Left kidney (tissue), 2 donors: Measurements from ENCODE around the gene TPD52L2. TPM values are rescaled to one million over a fixed set of nuclear protein-coding genes. Genes with fewer than 3 reads are reported as not detected.
"Not testable (repeated sequence)": the region's sequence is repeated elsewhere in the genome, so short reads cannot be mapped to it uniquely, and the experiment has no call there.

Experiments used
- DNase-seq: peaks from one replicate; pipeline ENCODE4 v3.0.0-alpha.2; 2013
- polyA plus RNA-seq: library from polyadenylated mRNA; unstranded; fragments of 120-200 nt; gene quantifications from one replicate; pipeline ENCODE4 v1.2.1, GENCODE V29; 2013; ENCODE audit not compliant: insufficient read length

Gene TPD52L2
- polyA plus RNA-seq, 1 donor = 84.6 TPM

DNA sequence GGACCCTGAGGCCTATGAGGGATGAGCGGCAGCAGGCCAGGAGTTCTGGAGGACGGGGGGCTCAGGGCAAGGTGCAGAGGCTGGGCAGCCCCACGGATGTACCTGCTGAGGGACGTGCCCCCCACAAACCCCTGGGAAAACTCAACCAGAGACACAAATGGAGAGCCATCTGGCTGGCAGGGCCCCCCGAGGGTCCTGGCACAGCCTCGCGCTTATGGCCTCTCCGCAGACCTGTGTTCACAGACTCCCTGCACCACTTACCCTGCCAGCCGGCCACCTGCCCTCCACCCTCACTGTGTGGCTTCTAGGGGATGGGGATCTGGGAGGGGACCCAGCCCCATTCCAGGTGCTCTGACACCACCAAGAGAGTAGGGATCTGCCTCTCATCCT is 30.6 kb upstream of the TPD52L2 start:
- no peak for DNase-seq

DNA sequence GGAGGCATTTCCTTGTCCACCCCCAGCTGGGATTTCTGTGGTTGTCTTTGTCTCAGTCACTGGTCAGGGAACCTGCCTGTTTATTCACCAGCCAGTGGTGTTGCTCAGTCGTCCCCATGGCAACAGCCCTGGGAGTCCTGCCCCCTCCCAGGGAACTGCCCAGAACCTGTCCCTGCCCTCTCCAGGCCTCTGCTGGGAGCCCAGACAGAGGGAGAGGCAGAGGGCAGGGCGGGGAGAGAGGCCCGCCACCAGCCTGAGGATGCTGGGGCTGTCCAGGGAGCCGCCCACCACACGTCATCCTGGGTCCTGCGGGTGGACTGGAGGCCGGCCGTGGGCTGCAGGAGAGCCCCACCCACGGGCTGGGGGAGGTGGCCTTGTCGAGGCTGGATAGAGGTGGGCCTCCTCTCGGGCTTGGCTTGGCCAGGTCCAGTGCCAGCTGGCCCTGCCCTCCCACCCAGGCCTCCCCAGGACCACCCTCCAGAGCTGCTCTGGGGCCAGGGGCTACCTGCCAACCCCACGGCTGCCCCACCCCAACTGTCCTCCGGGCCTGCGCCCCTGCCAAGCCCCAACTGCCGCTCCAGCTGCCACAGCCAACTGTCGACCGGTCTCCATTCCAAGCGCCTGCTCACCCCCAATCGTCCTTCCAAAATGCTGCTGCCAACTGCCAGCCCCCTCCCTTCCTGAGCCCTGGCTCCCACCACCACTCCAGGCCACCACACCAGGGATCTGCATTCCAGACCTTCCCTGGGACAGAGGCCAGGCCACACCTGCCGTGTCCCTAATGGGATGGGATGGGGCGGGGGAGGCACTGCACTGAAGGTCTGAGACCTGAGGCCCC is 29.8 kb upstream of the TPD52L2 start:
- peak; percentile 92 for DNase-seq

DNA sequence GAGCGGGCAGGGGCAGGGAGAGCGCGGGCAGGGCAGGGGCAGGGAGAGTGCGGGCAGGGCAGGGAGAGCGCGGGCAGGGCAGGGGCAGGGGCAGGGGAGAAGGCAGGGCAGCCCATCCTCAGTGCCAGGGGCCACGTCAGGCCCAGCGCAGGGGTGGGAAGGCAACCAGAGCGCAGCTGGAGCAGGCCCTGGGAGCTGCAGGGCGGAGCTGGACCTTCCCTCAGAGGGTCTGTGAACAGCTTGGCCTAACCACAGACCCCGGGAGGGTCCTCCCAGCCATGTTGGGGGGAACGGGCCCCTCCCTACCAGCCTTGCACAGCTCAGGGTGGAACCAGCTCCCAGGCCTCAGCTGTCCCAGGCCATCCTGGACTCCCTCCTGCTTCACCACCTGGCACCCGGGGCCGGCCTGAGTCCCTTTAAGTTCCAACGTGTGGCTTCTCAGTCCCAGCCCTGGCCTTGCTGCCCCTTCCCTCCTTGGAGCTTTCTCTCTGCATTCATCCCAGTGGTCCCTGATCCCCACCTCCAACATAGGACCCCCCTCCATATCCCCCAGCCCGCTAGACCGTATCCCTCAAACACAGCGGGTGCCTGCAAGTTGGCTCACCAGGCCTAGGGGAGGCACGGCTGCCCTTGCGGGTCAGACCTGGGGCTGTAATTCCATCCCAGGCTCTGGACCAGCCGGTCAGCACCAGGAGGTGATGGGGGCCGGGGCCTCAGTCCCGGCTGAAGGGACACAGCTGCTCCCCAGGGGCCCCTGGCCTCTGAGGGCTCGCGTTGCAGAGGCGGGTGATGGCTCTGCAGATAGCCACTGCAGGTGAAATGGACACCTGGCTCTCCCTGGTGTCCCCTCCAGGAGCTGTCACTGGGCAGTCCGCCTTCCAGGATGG is 28.4 kb upstream of the TPD52L2 start:
- no peak for DNase-seq

DNA sequence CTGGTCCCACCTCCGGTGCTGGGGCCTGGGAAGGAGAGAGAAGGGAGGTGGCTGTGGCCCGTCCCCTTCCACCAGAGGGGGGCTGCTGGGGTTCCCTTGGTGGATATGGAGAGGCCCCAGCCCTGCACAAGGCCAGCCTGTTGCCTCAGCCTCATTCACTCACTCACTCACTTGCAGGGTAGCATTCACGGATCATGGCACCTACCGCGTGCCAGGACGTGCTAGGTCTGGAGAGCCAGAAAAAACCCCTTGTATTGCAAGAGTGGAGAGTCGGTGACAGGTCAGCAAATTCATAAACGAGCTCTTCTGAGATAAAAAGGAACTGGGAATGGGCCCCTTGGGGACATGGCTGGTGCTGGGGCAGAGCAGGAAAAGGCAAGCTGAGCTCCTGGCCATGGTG is 27.6 kb upstream of the TPD52L2 start:
- DNase-seq = no peak

DNA sequence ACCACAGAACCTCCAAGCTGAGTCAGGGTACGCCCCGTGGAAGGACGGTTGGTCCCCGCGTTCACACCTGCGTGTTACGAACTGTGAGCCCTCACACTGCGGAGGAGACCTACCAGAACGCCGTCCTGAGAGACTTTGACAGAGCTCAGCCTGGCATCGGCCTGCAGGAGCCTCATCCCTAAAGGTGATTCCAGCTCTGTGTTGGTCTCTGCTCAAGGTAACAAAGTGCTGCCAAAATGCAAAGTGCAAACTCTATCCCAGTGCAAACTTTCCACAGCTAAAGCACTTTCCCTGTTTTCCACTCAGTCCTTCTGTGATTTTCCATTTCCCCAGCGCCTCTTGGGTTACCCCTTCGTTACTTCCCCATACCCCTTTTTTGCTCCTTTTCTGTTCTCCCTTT is 25.4 kb upstream of the TPD52L2 start:
- no peak for DNase-seq

DNA sequence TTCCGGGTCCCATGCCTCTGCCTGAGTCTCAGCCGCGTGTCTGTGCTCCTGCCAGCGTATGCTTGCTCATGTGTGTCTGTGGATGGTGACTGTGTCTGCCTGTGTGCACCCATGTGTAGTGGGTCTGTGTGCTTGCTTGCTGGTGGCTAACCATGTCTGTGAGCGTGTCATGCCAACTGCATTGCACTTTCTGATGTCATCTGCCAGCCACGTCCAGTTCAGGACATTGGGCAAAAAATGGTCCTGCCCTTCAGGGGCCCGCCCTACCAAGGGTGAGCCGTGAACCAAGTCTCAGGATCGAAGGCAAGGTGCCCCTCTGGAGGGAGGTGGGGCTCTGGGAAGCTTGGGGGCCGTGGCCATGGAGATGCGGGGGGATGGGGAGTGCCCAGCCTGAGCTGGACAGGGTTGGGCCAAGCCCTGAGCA is 24.7 kb upstream of the TPD52L2 start:
- no peak for DNase-seq

DNA sequence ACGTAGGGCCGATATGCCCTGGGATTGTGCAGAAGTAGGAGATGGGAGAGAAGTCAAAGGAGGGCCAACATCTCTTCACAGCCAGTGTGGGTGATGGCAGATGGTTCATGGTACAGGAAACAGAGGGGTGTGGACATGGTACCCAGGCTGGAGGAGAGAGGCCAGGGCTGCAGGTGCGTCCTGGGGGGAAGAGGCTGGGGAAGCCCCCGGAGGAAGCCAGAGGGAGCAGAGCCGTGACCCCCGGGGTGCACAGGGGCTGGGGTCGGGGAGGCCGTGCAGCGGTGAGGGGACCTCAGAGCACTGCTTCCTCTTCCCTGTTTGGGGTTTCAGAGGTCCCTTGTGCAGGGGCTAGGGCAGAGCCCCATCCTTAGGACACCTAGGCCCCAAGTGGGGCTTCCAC is 22.8 kb upstream of the TPD52L2 start:
- DNase-seq = no peak

DNA sequence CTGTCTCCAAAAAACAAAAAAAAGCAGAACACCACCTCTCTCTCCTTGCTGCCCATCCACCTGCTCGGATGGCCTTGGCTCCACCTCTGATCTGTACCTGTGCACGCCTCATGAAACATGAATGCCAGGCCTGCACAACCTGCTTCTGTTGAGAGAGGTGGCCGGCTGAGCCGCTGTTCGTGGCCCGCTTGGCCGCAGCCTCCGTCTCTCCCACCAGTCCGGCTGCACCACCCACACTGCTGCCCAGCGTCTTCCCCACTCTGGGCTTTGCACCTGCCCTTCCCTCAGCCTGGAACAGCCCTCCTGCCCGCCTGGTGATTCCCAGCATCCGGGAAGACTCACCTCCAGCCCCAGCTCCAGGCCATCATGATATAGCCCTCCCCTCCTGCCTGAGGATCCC is 21.8 kb upstream of the TPD52L2 start:
- DNase-seq = no peak

DNA sequence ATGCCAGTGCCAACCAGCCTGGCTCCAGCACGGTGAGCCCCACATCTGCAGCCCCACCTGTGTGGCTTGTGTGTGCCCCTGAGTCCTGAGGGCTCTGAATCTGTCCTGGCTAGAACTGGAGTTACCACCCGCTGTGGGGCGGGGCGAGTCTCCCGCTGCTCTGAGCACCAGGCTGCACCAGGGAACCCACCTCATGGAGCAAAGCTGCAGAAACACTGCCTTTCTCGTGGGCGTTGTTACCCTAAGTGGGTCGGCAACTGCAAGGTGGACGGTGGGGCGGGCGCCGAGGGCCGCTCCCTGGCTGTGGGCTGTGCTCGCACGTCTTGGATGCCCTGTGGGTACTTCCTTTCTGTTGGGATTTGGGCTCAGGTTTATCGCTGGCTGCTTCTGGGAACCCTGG is 21.3 kb upstream of the TPD52L2 start:
- no peak for DNase-seq

DNA sequence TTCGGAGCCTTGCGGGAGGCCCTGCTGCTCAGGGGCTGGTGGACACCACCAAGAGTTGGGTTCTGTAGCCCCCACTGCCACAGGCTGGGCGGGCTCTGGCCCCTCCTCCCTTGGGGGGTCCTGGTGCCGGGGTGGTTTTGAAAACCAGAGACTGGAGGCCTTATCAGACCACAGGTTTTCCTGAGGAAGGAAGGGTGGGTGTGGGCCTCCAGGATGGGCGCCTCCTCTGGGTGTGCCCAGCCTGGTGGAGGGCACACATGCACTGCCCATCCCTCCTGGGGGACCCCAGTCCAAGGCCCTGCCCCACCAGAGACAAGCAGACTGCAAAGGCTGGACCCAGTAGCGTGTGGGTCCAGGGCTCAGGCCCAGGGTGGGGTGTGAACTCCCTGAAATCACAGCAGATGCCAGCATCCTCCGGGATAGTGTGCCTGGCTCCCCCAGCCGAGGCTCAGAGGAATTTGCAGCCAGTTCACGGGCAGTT is 20.5 kb upstream of the TPD52L2 start:
- DNase-seq = no peak

DNA sequence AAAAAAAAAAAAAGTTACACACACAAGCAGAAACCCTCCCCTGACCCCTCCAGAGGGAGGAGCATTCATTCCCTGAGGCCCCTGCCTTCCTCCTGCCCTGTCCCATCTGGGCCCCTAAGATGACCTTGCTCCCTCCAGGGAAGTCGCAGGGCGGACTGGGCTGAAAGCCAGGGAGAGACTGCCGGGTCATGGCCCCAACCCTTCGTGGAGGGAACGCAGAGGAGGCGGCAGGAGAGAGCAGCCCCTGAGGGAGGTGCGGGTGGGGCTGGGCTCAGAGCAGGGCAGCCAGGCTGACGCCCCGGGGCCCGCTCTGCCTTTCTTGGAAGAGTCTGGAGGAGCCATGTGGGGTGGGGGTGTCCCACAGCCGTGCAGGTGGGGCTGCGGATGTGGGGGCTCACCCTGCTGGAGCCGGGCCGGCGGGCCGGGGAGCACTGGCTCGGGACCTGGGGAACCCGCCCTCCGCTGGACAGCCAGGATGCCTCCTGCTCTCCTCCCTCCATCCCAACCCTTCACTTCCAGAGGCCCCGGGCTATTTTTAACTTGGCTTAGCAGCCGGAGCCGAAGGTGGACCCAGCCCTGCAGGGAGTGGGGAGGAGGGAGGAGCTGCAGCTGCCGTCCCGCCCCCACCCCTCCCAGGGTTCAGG is 18.8 kb upstream of the TPD52L2 start:
- no peak for DNase-seq

DNA sequence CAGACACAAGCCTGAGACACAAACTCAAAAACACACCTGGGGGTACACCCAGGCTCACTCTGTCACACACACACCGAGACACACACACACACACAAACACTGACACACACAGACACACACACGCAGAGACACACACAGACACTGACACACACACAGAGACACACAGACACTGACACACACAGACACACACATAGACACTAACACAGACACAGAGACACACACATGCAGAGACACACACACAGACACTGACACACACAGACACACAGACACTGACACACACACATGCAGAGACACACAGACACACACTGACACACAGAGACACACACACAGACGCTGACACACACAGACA is 18.2 kb upstream of the TPD52L2 start:
- DNase-seq = no peak

DNA sequence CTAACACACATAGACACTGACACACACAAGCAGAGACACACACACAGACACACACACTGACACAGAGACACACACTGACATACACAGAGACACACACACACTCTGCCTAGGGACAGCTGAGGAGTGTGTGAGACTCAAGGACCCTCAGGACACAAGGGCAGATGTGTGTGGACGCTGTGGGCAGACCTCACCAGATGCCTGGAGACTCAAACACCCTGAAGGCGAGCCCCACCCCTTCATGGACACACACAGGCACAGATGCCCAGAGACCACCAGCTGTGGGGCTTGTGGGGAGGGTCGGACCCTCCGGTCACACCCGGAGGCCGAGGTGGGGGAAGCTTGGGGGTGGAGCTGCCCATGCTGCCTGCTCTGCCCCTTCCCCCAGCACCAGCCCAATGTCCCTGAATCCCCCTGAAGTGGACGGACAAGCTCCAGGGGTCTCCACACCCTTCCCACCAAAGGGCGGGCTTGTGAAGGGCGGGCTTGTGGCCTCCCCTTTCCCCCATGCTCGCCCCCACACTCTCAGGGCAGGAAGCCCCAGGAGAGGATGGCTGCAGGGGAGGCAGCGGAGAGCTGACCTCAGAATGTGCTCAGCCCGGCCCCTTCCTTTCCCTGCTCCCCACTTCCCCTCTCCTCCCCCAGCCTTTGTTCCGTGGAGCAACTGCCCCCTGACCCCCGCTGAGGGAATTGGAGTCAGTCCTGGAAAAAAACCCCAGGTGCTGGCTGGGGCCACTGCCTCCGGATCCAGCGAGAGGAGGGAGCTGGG is 17.6 kb upstream of the TPD52L2 start:
- DNase-seq = no peak

DNA sequence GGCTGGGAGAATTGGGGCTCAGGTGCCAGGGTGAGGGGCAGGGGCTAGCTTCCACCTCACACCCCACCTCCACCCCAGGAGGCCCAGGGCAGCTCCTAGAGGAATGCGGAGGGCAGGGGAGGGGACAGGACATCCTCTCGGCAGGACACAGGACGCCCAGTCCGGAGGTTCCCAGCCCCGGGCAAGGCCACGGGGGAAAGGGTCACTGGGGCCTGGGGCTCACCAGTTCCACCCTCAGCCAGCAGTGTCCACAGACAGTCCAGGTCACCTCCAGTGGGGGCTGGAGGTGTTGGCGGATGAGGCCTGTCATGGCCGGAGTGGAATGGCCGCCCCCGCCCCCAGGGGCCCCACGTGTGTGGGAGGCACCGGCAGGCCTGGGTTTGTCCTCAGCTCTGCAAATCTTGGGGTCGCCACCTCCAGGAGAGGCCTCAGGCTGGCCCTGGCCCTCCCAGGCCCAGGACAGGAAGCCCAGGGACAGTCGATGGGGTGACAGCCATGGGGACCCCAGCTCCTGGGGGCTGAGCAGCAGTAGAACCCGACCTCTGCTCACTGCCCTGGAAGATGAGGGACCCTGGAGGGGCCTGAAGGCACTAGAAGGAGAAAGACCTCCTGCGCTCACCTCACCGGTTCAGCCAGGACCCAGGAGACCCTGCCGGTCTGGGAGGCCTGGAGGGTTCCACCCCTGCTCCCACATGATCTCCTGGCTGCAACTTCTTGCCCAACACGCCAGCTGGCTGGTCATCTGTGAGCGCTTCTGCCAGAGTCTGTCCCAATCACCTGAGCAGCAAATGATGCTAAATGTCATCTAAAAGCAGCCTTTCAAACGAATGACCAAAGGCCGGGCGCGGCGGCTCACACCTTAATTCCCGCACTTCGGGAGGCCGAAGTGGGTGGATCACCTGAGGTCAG is 16.8 kb upstream of the TPD52L2 start:
- no peak for DNase-seq

DNA sequence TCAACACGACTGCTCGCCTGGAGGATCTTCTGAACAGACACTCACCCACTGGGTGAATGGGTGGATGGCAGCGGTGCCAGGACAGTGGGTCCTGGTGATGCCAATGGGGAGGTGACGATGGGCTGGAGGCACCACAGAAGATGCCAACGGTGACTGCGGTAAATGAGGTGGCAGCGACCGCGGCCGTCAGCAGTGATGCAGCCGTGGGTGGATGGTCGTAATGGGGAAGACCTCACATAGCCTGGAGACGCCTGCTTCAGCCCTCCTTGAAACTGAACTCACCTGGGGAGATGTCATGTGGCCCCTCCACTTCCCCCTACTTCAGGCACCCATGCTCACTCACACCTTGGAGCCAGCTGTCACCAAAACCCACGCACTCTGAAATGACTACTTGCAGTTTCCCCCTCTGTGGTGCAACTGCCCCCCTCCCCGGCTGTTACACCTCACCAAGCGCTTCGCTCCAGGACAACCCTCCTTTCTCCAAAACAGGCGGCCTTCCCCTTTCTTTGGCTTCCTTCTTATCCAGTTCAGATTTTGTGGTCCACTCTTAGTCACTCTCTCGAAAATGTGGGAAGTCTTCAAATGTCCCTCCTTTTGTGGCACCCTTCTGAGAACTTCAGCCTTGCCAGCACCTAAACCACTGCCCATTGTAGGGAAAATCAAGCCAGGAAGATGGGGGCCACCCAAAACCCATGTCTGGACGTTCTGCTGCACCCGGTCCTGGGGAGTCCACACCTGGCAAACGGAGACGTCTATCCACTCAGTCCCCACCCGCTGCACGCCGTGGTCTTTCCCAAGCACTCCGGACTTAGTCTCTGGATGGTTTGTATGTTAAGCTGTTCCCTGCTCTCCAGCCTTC is 14.2 kb upstream of the TPD52L2 start:
- DNase-seq = no peak

DNA sequence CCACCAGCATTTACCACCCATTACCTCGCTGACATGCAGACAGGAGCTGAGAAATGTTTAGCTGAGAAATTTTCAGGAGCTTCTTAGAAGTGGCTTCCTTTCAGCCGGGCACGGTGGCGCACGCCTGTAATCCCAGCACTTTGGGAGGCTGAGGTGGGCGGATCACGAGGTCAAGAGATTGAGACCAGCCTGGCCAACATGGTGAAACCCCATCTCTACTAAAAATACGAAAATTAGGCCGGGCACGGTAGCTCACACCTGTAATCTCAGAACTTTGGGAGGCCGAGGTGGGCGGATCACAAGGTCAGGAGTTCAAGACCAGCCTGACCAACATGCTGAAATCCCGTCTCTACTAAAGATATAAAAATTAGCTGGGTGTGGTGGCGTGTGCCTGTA is 13.5 kb upstream of the TPD52L2 start:
- DNase-seq = not testable (repeated sequence)

DNA sequence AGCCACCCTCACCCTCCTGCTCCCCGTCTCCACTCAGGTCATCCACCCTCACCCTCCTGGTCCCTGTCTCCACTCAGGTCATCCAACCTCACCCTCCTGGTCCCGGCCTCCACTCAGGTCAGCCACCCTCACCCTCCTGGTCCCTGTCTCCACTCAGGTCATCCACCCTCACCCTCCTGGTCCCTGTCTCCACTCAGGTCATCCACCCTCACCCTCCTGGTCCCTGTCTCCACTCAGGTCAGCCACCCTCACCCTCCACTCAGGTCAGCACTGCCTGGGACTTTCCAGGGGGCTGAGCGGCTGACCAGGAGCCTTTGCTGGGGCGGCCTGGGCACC is 11.4 kb upstream of the TPD52L2 start:
- DNase-seq = not testable (repeated sequence)

DNA sequence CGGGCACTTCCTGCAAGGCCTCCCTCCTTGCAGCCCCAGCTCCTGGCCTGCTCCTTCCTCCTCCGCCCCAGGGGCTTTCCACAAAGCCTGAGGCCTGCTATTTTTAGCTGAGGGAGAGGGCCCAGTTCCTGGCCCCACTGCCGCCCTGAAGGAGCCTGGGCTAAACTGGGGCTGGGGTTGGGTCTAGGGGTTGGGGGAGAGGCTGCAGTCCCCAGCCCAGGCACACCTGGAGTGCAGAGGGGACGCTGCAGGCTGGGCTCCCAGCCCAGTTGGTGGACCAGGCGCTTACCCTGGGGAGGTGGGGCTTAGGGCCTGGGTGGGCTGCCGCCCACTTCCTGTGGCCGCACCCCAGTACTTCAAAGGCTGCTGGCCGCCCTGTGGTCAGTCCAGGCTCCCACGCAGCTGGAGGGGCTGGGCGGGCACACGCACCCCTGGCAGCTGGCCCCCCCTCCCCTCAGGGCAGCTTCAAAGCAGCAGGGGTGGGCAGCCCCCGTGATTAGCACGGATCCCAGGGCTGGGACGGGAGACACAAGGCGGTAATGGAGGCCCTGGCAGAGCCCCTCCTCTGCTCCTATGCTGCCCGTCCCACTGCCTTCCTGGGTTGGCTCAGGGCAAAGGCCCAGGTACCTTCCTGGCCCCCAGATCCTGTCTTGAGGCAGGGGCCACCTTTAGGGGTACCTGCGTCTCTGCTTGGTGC is 10.9 kb upstream of the TPD52L2 start:
- DNase-seq = no peak

DNA sequence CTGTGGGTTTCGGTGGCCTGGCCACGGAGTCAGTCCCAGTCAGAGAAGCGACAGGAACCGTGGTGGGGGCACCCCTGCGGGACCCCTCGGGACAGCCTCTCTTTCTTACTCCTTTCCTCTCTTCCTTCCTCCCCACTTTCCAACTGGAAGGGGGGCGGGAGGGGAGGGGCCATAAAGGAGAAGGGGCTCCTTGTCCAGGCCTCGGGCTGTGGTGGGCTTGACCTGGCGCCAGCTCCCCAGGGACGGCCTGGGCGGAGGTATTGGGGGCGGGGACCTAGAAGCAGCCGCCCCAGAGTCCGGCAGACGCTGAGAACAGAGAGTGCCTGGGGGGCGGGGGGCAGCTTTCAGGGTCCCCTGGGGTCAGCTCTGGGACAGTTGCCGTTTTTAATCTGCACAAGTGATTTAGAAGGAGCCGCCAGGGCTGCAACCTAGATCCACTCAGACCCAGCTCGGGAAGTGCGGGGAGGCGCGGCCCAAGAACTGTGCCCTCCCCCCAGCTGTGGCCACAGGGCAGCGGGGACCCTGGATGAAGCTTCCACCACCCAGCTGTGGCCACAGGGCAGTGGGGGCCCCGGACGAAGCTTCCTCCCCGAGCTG is 10.2 kb upstream of the TPD52L2 start:
- DNase-seq = no peak
